GM12873 (cell line): ENCODE data around the gene PDXP.

Source experiments
- CTCF ChIP-seq: IDR thresholded peaks from 2 replicates; pipeline ENCODE4 v1.5.1; 2012; ENCODE audit warnings: low read depth, mild to moderate bottlenecking, moderate library complexity, low read length, control low read depth; ENCODE audit not compliant: insufficient read depth; ENCODE audit errors: missing control alignments

PDXP gene

DNA sequence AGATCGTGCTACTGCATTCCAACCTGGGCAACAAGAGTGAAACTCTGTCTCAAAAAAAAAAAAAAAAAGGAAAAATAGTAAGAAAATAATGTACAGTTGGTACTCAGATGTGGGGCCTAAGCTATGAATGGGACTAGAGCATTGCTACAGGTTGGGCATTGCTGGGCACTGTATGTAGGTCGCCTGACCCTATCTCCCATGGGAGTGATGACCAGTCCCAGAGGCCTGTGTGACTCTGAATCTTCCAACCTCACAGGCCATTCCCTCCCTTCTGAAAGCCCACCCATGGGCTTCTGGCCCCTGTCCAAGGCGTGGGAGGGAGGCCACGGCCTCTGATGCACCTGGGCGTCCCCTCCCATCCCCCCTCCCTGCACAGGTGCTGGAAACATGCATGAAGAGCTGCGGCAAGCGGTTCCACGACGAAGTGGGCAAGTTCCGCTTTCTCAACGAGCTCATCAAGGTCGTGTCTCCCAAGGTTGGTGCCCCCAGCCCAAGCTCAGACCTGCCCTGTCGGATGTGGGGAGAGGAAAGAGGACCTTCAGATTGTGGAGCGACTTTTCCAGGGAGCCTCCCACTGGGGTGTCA lies 40.4 kb upstream of the PDXP start:
- no peak for TF ChIP-seq CTCF

DNA sequence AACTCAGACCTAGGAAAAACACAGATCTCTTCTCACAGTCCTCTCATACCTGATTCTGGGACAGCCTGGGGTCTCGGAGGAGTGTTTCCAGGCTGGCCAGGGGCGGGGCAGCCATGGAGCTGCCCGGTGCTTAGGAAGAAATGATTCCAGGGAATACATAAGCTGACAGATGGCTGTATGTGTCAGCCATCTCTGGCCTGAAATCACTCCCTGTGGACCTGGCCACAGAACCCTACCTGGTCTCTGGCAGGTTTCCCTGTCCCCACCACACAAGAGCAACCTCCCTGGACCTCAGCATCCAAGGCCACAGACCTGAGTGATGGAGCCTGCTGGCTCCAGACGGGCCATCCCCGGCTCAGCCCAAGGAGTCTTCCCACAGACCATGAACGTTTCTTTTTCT lies 39.8 kb upstream of the PDXP start:
- no peak for TF ChIP-seq CTCF

DNA sequence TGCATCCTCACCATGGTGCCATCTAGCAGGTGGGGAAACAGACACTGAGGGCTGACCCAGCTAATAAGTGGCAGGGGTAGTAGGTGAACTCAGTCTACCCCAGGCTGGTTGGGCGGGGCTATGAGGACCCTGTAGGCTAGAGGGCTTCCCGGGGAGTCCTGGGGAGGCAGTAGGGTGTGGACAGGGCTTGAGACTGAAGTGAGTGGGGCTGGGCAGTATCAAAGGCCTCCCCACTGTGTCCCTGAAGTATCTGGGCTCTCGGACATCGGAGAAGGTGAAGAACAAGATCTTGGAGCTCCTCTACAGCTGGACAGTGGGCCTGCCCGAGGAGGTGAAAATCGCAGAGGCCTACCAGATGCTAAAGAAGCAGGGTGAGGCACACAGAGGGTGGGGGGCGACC lies 38.5 kb upstream of the PDXP start:
- no peak for TF ChIP-seq CTCF

DNA sequence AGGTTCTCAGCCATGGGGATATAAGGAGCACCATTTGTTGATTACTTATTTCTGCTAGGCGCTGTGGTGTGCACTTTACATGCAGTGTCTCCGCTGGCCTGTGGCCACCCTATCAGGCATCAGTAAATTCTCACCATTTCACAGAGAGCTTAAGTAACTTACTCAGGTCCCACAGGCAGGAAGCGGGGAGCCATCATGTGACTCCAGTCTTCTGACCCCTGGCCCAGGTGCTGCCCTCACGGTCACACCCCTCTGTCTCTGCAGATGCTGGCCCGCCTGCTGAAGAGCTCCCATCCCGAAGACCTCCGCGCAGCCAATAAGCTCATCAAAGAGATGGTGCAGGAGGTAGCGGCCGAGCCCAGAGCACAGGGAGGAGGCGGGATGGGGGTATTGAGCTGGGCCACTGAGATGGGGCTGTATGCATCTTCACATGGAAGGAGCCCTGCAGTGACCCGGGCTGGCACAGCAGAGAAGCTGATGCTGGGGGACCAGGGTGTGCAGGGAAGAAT lies 37.1 kb upstream of the PDXP start:
- TF ChIP-seq CTCF: no peak

DNA sequence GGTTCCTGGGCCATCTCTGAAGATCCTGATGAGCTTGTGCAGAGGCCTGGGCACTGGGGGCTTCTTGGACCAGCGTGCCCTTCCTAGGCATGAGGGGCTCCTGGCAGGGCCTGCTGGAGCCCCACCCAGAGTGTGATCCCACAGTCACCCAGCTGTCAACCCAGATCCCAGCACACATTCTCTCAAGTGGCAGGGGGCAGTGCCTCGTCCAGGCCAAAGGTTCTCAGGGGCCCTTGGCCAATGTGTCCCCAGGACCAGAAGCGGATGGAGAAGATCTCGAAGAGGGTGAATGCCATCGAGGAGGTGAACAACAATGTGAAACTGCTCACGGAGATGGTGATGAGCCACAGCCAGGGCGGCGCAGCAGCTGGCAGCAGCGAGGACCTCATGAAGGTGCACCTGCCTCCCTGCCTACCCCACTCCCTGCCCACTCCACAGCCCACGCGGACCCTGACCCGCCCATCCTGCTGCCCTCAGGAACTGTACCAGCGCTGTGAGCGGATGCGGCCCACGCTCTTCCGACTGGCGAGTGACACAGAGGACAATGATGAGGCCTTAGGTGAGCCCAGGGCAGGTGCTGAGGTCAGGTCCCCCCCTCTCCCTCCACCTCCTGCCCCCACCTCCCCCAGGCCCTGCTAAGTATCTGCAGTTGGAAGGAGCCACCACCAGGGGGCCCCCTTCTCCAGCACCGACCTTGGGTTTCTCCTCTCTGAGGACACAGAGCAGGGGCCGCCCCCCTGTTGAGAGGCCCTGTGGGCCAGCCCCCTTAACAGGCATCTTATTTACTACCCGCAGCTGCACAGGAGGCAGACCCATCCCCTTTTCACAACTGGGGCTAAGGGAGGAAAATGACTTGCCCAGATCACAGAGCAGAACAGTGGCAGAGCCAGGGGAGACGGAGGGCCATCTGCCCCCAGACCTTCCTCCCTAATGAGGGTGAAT lies 35.2 kb upstream of the PDXP start:
- TF ChIP-seq CTCF: peak; percentile 75

GRCh38 chr22:37624017-37624365 lies 34.5 kb upstream of the PDXP start:
- no peak for TF ChIP-seq CTCF

DNA sequence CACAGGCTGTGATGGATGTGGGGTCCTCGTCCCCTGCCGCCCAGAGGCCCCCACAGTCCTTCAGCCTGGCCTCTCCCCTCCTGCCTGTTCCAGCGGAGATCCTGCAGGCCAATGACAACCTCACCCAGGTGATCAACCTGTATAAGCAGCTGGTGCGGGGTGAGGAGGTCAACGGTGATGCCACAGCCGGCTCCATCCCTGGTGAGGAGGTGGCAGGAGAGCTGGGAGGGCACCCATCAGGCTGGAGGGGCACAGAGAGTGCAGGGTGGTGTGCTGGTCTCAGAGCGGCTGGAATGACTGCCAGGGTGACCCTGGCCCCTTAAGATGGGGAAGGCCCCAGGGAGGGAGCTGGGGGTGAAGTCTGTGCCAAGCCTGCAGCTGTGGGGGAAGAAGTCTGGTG lies 33.6 kb upstream of the PDXP start:
- TF ChIP-seq CTCF: no peak
